GM19468 (cell line): ENCODE measurements around the gene MTERF4.

Experiments
- ATAC-seq: cut with Tn5 transposase; IDR thresholded peaks from one replicate; pipeline ENCODE4 v1.9.1; 2021; ENCODE audit warnings: mild to moderate bottlenecking, moderate library complexity, moderate number of reproducible peaks; ENCODE audit not compliant: unreplicated experiment; ENCODE audit errors: extremely low read depth

Gene MTERF4

DNA sequence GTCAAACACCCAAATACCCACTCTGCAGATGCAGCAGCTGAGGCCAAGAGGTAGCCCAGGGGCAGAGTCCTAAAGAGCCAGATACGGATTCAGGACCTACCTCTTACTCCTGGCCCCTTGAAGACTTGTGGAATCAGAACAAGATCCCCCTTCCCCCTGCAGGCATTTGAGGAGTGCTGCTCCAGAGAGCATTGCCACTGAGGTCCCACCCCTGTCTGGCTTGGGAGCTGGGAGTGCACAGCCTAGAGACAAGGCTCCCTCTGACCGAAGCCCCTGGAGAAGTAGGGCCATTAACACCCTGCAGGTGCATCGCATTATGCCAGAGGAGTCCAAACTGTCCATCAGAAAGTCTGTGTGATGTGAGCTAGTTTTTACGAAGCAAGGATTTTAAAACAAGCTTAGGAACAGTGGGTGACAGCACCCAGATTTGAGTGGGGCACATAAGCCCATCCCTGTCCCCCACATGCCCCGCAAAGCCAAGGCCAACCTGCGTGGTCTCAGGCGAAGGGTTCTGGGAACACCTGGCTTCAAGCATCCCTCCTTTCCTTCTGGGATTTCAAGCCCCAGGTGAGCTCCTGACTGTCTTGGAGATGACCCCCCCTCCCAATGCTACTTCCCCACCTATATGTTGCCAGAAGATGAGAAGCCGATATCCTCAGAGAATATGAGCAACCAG, 48.4 kb downstream of the MTERF4 start:
- ATAC-seq, result no peak

DNA sequence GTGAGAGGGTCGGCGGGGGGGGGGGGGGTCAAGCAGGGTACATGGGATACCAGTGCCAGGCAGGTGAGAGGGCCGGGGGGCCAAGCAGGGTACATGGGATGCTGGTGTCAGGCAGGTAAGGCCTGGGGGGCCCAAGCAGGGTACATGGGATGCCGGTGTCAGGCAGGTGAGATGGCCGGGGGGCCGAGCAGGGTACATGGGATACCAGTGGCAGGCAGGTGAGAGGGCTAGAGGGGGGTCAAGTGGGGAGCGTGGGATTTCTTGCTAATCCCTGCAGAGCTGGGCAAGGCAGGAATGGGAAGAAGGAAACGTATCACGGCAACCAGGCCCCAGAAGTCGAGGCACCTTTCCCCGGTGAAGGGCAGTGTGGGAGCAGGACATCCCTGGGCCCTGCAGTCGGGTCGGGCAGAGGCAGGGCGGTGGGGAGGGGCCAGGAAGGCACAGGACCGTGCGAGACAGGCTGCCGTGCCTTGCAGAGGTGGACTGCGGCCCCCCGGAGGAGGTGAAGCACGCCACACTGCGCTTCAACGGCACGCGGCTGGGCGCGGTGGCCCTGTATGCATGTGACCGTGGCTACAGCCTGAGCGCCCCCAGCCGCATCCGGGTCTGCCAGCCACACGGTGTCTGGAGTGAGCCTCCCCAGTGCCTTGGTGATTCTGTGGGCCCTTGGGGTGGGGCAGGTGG, 49.3 kb downstream of the MTERF4 start:
- no peak for ATAC-seq

DNA sequence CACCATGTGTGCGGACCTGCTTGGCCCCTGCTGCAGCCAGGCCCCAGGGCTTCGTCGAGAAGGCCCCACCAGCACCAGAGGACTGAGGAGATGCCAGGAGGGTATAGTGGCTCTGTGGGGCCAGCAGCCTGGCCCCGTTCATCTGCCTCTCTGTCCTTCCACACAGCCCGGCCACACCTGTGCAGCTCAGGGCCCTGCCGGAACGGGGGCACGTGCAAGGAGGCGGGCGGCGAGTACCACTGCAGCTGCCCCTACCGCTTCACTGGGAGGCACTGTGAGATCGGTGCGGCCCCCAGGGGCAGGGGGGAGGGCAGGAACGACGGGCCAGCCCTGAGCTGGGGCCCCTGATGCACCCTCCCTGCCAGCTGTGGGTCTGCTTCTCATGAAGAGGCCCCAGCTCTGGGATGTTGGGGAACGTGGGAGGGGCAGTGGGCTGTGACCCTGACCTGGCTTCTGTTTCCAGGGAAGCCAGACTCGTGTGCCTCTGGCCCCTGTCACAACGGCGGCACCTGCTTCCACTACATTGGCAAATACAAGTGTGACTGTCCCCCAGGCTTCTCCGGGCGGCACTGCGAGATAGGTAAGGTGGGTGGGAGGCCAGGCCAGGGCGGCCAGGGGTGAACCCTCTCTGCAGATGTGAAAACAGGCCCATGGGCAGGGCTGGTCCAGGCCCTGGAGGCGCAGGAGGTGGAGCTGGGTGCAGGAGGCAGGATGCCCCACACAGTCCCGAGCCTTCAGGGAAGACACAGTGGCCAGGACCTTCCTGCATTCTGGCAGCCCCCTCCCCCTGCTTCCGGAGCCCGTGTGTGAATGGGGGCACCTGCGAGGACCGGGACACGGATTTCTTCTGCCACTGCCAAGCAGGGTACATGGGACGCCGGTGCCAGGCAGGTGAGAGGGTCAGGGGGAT, 50.3 kb downstream of the MTERF4 start:
- no peak for ATAC-seq

DNA sequence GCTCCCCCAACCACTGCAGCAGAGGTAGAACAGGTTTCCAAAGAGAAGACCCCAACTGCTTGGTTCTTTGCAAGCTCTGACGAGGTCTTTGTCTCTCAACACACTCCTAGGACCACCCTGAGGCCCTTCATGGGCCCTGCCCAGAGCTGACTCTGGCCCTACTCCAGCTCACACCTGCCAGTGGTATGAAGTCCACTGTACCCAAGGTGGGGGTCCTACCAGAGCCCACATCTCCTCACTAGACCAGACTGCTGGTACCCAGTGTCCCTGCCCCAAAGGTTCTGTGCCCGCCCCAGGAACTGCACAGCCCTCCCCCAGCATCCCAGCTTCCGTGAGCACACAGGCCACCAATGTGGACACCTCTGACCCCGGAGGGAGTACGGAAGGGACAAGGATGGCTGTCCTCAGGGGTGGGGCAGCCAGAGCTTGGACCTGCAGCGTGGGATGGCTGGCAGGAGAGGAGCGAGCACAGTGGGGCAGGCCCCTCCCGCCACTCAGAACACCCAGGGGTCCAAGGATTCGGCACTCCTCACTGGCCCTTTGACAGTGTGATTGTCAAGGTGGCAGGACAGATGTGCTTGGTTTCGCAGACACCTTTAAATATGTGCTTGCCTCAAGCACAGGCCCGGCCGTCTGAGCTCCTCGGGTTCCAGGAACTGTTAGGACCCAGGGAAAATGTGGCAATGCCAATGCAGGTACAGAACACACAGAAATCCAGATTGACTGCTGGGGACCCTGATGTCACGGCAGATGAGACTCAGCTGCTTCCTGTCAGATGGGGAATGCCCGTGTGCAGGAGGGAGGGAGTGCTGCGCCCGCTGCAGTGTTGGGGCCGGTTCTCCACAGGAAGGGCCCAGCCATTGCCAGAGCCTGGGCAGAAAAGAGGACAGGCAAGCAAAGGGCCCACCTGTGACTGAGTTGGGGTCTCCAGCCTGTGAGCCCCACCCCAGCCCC, 51.2 kb downstream of the MTERF4 start:
- no peak for ATAC-seq

DNA sequence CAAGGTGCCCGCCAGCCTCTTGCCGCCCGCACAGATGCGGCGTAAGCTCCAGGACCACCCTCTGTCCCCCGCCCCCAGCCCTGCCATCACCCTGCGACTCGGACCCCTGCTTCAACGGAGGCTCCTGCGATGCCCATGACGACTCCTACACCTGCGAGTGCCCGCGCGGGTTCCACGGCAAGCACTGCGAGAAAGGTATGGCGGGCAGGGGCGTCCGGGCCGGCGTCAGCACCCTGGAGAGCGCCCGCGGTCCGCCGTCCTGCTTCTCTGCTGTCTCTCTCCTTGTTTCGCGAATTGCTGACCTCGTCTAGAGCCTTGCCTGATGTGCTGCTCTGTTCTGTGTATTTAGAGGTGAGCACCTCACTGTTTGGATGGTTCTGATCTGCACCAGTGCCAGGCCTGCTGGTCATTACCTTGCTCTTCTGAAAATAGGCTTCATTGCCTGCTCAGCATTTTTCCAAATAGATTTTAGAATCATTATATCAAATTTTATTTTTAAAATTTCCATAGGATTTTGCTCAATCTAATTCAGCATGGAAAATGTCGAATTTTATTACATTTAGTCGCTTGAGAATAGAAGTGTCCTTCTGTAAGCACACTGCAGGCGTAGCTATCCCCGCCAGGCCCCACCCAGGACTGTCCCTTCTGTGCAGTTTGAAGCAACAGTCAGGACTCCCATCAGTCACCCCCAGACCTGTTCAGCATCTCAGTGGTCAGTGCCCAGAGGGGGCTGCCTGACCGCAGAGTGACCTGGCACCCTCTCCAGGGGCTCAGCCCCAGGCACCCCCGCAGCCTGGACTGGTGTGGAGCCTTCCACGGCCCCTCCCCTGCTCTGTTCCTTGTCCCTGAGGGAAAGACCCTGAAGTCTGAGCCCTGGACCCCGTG, 52.1 kb downstream of the MTERF4 start:
- no peak for ATAC-seq

DNA sequence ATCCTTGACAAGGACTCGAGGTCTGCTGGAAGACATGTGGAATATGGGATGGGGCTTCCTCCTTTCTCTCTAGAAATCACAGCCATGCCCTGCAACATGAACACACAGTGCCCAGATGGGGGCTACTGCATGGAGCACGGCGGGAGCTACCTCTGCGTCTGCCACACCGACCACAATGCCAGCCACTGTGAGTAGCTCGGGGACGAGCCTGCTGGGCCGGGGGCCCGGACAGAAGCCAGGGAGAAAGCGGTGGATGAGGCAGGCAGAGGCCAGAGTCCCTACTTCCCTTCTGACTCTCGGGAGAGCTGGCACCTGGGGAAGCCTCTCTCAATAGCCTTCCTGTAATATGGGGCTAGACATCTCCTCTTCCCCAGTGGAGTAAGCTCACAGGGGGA, 53.1 kb downstream of the MTERF4 start:
- ATAC-seq, result no peak

DNA sequence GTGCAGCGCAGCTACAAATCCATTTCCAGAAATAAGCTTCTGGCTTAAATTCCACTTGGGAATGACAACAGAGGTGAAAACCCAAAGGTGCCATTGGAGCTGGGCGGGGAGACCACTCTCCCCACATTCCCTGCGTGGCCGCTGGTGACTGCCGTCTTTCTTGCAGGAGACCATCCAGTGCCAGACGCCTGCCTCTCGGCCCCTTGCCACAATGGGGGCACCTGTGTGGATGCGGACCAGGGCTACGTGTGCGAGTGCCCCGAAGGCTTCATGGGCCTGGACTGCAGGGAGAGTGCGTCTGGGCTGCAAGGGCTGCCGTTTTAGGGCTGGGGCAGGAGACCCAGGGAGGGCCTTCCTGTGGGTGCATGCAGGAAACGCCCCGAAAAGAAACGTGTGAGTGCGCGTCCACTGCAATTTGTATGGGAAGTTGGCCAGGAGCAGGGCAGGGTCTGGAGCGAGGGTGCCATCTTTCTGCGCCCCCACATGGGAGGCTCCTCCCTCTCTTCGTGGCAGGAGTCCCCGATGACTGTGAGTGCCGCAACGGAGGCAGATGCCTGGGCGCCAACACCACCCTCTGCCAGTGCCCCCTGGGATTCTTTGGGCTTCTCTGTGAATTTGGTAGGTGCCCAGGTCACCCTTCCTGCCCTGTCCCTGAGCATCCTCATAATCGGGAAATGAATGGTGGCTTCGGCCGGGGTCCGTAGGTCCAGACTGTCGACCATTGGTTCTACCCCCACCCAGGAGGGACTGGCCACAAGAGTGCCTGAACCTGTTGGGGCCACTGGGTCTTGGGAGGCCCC, 53.7 kb downstream of the MTERF4 start:
- ATAC-seq, result no peak

DNA sequence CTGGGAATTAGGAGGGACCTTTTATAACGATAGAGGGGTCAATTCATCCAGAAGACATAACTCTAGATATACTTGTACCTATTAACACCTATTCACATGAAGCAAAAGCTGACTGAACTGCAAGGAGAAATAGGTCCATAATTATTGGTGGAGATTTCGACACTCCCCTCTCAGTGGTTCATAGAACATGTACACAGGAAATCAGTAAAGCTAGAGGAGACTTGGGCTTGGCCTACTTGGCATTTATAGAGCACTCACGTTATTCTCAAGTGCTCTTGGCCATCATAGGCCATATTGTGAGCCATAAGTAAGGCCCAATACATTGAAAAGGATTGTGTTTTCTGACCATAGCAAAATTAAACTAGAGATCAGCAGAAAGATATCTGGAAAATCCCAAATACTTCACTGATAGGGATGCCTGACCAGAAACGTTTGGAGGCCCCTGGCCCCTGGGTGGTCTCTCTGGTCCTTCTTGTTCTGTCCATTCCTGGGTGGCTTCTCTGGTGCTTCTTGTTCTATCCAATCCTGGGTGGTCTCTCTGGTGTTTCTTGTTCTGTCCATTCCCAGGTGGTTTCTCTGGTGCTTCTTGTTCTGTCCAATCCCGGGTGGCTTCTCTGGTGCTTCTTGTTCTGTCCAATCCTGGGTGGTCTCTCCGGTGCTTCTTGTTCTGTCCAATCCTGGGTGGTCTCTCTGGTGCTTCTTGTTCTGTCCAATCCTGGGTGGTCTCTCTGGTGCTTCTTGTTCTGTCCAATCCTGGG, 54.7 kb downstream of the MTERF4 start:
- ATAC-seq, result no peak
